Sigmoid colon (tissue), 3 donors: ENCODE results near the gene TECTB.

Experiments
- POLR2A ChIP-seq, 2 donors: fragments of 450-650 bp; IDR thresholded peaks; one replicate each; pipeline ENCODE4 v1.6.1; 2016; ENCODE audit warnings: antibody characterized with exemption in 2 of 2, mild to moderate bottlenecking in 2 of 2, moderate library complexity in 2 of 2
- TF ChIP-seq, protein P1 (sequence below), 4 experiments: fragments of 450-650 bp in 3 of 4; fragments of 200-600 bp in 1 of 4; IDR thresholded peaks; one replicate each; pipeline ENCODE4 v1.5.1; 2016 to 2019; ENCODE audit warnings: antibody characterized with exemption in 4 of 4, mild to moderate bottlenecking in 3 of 4, moderate library complexity in 2 of 4

GRCh38 chr10:112304267-112304859 lies 21.2 kb downstream of the TECTB start:
- TF ChIP-seq POLR2A (IDR thresholded peaks at IDR 0.05) = no peak
- TF ChIP-seq, protein P1, sequence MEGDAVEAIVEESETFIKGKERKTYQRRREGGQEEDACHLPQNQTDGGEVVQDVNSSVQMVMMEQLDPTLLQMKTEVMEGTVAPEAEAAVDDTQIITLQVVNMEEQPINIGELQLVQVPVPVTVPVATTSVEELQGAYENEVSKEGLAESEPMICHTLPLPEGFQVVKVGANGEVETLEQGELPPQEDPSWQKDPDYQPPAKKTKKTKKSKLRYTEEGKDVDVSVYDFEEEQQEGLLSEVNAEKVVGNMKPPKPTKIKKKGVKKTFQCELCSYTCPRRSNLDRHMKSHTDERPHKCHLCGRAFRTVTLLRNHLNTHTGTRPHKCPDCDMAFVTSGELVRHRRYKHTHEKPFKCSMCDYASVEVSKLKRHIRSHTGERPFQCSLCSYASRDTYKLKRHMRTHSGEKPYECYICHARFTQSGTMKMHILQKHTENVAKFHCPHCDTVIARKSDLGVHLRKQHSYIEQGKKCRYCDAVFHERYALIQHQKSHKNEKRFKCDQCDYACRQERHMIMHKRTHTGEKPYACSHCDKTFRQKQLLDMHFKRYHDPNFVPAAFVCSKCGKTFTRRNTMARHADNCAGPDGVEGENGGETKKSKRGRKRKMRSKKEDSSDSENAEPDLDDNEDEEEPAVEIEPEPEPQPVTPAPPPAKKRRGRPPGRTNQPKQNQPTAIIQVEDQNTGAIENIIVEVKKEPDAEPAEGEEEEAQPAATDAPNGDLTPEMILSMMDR (IDR thresholded peaks at IDR 0.05) = no peak
